ENCODE data around the gene AVPI1.

The AVPI1 gene

GRCh38 chr10:97686962-97687784, at the start of gene AVPI1 (continued):
- TF ChIP-seq ZBTB11 (tag by site-specific recombination; conservative IDR thresholded peaks at IDR 0.05; ENCODE audit: low read depth) (peak; percentile 64; the same call in 1 of the 2 replicates), ZNF837 (tag by site-specific recombination; IDR thresholded peaks at IDR 0.05) (no peak), ZNF639 (tag by site-specific recombination; IDR thresholded peaks at IDR 0.05) (peak; percentile 48; the same call in 1 of the 2 replicates), SP3 (tag by site-specific recombination; IDR thresholded peaks at IDR 0.05) (peak; percentile 99), KLF7 (tag by site-specific recombination; IDR thresholded peaks at IDR 0.05; ENCODE audit: borderline replicate concordance) (peak; percentile 97), ZNF518A (tag by site-specific recombination; conservative IDR thresholded peaks at IDR 0.05; ENCODE audit: low read depth) (no peak), ZFHX2 (tag by site-specific recombination; conservative IDR thresholded peaks at IDR 0.05) (peak; percentile 99), BCL11B (tag by site-specific recombination; IDR thresholded peaks at IDR 0.05; ENCODE audit: low read depth) (peak; percentile 90), ZSCAN18 (tag by site-specific recombination; IDR thresholded peaks at IDR 0.05) (no peak), ZNF600 (tag by site-specific recombination; IDR thresholded peaks at IDR 0.05) (peak; percentile 91), ZNF132 (tag by site-specific recombination; IDR thresholded peaks at IDR 0.05; ENCODE audit: borderline replicate concordance) (no peak), ZNF621 (tag by site-specific recombination; IDR thresholded peaks at IDR 0.05) (no peak), WT1 (tag by site-specific recombination; IDR thresholded peaks at IDR 0.05) (peak; percentile 76), REST (tag by site-specific recombination; IDR thresholded peaks at IDR 0.05) (no peak), GLIS2 (tag by site-specific recombination; IDR thresholded peaks at IDR 0.05) (peak; percentile 84), ZNF560 (tag by site-specific recombination; IDR thresholded peaks at IDR 0.05; ENCODE audit: borderline replicate concordance) (no peak), ZNF558 (tag by site-specific recombination; IDR thresholded peaks at IDR 0.05) (no peak), PBX3 (CRISPR knock-in tag; IDR thresholded peaks at IDR 0.05) (no peak; the same call in 1 of the 2 replicates), ZNF239 (tag by site-specific recombination; IDR thresholded peaks at IDR 0.05) (no peak), ZNF292 (tag by site-specific recombination; IDR thresholded peaks at IDR 0.05; ENCODE audit: borderline replicate concordance, low read depth) (no peak), ZNF664 (tag by site-specific recombination; IDR thresholded peaks at IDR 0.05) (no peak), ZNF514 (tag by site-specific recombination; IDR thresholded peaks at IDR 0.05) (no peak), HOXC10 (CRISPR knock-in tag; IDR thresholded peaks at IDR 0.05) (no peak)

Measured in HEK293 (cell line).